Mesenteric fat pad (tissue), 1 donor: ENCODE data around the gene MEGF10. TPM values are rescaled to one million over a fixed set of nuclear protein-coding genes. Genes with fewer than 3 reads are reported as not detected.

Experiments used
- total RNA-seq: library from RNA; stranded (reverse); fragmentation: NEBNext Ultra II Directional; extraction: Animal tissue kit (Norgen Biotek cat#: 25700); gene quantifications from one replicate; pipeline ENCODE4 v1.2.1, GENCODE V29; 2021
- donor health status: DM: yes; HTN: yes; CAD: no.

The MEGF10 gene
- total RNA-seq, 1 donor from 2014 or later = 0.58 TPM

Other genes with a start within 250 kb of the MEGF10 start
- gene C5orf63, start 217.3 kb upstream of the MEGF10 start, total RNA-seq = 5.4 TPM
- 47.5 TPM for gene PRRC1, start 226.8 kb downstream of the MEGF10 start, total RNA-seq